ENCODE data around the gene OR51M1. TPM values are rescaled to one million over a fixed set of nuclear protein-coding genes. Genes with fewer than 3 reads are reported as not detected.

The OR51M1 gene
- polyA plus RNA-seq, 2 of the 4 experiments (the other 2 are of a cell fraction), result not detected

DNA sequence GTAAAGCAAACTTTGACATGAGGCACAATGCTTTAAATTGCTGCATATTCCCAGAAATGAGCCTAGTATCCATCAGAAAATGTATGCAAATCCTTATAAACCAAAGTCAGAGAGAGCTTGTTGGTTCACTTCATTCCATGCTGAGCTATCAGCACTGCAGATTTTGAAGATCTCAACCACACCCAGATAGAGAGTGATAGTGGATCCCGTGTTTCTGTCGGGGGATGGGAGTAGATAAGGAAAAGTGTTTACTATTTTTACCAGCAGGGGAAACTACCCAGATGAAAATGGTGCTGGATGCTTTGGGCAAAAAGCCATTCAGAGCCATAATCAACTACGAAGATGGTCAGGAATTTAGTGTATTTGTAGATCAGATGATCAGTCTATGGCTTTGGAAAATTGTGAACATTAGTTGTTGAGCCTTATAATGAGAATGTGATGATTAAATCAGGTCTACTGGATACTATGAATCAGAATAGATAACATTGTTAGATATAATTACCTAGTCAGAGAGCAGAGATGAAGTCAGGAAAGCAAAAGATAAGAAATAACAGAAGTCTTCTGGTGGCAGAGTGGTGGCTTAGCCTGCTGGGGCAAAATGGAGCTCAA lies 21.5 kb upstream of the OR51M1 start:
- Histone ChIP-seq H3K4me2 (no peak overlapping the region), H3K27ac (no peak overlapping the region), H3K4me1 (no peaks in the 10 kb centered on the region), H3K4me3 (no peak overlapping the region), H3K9me3 (no peaks in the 10 kb centered on the region)
- FAIRE-seq (no peak), DNase-seq (ENCODE audit: low read depth in 1 of 2, low spot score in 1 of 2) (no peak), ATAC-seq (no peak)
- ChIA-PET CTCF (no interaction called here), POLR2A (no interaction called here)
- no peak for TF ChIP-seq JUN (IDR thresholded peaks at IDR 0.05)
- TF ChIP-seq HOXA7 (CRISPR knock-in tag; IDR thresholded peaks at IDR 0.05), result no peak
- TF ChIP-seq, protein P1, sequence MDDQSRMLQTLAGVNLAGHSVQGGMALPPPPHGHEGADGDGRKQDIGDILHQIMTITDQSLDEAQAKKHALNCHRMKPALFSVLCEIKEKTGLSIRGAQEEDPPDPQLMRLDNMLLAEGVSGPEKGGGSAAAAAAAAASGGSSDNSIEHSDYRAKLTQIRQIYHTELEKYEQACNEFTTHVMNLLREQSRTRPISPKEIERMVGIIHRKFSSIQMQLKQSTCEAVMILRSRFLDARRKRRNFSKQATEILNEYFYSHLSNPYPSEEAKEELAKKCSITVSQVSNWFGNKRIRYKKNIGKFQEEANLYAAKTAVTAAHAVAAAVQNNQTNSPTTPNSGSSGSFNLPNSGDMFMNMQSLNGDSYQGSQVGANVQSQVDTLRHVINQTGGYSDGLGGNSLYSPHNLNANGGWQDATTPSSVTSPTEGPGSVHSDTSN (IDR thresholded peaks at IDR 0.05), result no peak
- TF ChIP-seq, protein P2, sequence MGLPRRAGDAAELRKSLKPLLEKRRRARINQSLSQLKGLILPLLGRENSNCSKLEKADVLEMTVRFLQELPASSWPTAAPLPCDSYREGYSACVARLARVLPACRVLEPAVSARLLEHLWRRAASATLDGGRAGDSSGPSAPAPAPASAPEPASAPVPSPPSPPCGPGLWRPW (IDR thresholded peaks at IDR 0.05), result no peak
- no peak for TF ChIP-seq RCOR1 (IDR thresholded peaks at IDR 0.05; ENCODE audit: low read depth, low read length)
- no peak for TF ChIP-seq SREBF2 (IDR thresholded peaks at IDR 0.05)
- TF ChIP-seq CBX2 (IDR thresholded peaks at IDR 0.05; ENCODE audit: borderline replicate concordance, low read depth), result no peak
- TF ChIP-seq, protein P3, sequence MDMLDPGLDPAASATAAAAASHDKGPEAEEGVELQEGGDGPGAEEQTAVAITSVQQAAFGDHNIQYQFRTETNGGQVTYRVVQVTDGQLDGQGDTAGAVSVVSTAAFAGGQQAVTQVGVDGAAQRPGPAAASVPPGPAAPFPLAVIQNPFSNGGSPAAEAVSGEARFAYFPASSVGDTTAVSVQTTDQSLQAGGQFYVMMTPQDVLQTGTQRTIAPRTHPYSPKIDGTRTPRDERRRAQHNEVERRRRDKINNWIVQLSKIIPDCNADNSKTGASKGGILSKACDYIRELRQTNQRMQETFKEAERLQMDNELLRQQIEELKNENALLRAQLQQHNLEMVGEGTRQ (IDR thresholded peaks at IDR 0.05), result no peak
- TF ChIP-seq, protein P4, sequence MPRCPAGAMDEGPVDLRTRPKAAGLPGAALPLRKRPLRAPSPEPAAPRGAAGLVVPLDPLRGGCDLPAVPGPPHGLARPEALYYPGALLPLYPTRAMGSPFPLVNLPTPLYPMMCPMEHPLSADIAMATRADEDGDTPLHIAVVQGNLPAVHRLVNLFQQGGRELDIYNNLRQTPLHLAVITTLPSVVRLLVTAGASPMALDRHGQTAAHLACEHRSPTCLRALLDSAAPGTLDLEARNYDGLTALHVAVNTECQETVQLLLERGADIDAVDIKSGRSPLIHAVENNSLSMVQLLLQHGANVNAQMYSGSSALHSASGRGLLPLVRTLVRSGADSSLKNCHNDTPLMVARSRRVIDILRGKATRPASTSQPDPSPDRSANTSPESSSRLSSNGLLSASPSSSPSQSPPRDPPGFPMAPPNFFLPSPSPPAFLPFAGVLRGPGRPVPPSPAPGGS (IDR thresholded peaks at IDR 0.05), result no peak
- TF ChIP-seq POLR2AphosphoS2 (conservative IDR thresholded peaks at IDR 0.05; ENCODE audit: low read length), result no peak
- 0% methylated on average over 3 of the region's 3 CpGs for WGBS (ENCODE audit: missing lambda C conversion rate)

DNA sequence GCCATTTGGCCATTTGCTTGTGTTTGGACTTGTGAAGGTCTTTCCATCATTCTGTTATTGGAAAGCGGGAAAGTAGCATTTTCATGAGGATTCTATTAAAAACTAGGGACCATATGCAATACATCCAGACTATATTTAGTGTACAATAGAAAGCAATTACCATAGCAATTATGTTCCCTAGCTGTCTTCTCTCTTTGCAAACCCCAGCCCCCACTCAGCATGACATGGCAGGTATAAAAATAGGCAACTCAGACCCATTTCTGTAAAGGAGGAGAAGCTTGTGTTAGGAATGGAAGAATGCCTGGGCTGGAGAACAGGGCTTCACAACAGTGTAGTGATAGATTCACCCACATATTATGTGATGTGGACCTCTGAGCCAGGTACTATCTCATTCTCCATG lies 19.9 kb upstream of the OR51M1 start:
- H3K4me3 ChIP-seq, result no peak overlapping the region
- FAIRE-seq, result no peak
- CTCF ChIA-PET, result interaction anchor here (0.6 to 0.8 kb wide), 3 partner anchors 17 to 812 kb away, joined by 3 read pairs; no protein-coding TSS in a partner anchor
- DNase-seq (ENCODE audit: low read depth in 1 of 2, low spot score in 1 of 2), result no peak
- no peak for ATAC-seq
- POLR2A ChIA-PET, result no interaction called here
- 15% methylated on average over 1 of the region's 1 CpG for WGBS (ENCODE audit: missing lambda C conversion rate)
- H3K27ac ChIP-seq, result no peak overlapping the region
- H3K4me1 ChIP-seq, result no peaks in the 10 kb centered on the region
- TF ChIP-seq MAZ (IDR thresholded peaks at IDR 0.05; ENCODE audit: borderline replicate concordance, low read depth, low read length), result no peak
- TF ChIP-seq JUN (IDR thresholded peaks at IDR 0.05), result no peak
- TF ChIP-seq FOSB (CRISPR knock-in tag; IDR thresholded peaks at IDR 0.05), result no peak
- no peak for TF ChIP-seq HOXB13 (CRISPR knock-in tag; IDR thresholded peaks at IDR 0.05; ENCODE audit: low read depth)
- TF ChIP-seq EHMT2 (IDR thresholded peaks at IDR 0.05; ENCODE audit: low read depth), result no peak
- TF ChIP-seq MYC (IDR thresholded peaks at IDR 0.05; ENCODE audit: borderline replicate concordance, low read length), result no peak
- TF ChIP-seq CEBPB (IDR thresholded peaks at IDR 0.05), result no peak
- TF ChIP-seq, protein P5, sequence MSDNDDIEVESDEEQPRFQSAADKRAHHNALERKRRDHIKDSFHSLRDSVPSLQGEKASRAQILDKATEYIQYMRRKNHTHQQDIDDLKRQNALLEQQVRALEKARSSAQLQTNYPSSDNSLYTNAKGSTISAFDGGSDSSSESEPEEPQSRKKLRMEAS (IDR thresholded peaks at IDR 0.05), result no peak
- no peak for TF ChIP-seq HOXA7 (CRISPR knock-in tag; IDR thresholded peaks at IDR 0.05)
- TF ChIP-seq, protein P6, sequence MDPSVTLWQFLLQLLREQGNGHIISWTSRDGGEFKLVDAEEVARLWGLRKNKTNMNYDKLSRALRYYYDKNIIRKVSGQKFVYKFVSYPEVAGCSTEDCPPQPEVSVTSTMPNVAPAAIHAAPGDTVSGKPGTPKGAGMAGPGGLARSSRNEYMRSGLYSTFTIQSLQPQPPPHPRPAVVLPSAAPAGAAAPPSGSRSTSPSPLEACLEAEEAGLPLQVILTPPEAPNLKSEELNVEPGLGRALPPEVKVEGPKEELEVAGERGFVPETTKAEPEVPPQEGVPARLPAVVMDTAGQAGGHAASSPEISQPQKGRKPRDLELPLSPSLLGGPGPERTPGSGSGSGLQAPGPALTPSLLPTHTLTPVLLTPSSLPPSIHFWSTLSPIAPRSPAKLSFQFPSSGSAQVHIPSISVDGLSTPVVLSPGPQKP (IDR thresholded peaks at IDR 0.05; ENCODE audit: low read depth, low read length), result no peak
- no peak for TF ChIP-seq ZNF302 (CRISPR knock-in tag; IDR thresholded peaks at IDR 0.05)
- TF ChIP-seq, protein P7, sequence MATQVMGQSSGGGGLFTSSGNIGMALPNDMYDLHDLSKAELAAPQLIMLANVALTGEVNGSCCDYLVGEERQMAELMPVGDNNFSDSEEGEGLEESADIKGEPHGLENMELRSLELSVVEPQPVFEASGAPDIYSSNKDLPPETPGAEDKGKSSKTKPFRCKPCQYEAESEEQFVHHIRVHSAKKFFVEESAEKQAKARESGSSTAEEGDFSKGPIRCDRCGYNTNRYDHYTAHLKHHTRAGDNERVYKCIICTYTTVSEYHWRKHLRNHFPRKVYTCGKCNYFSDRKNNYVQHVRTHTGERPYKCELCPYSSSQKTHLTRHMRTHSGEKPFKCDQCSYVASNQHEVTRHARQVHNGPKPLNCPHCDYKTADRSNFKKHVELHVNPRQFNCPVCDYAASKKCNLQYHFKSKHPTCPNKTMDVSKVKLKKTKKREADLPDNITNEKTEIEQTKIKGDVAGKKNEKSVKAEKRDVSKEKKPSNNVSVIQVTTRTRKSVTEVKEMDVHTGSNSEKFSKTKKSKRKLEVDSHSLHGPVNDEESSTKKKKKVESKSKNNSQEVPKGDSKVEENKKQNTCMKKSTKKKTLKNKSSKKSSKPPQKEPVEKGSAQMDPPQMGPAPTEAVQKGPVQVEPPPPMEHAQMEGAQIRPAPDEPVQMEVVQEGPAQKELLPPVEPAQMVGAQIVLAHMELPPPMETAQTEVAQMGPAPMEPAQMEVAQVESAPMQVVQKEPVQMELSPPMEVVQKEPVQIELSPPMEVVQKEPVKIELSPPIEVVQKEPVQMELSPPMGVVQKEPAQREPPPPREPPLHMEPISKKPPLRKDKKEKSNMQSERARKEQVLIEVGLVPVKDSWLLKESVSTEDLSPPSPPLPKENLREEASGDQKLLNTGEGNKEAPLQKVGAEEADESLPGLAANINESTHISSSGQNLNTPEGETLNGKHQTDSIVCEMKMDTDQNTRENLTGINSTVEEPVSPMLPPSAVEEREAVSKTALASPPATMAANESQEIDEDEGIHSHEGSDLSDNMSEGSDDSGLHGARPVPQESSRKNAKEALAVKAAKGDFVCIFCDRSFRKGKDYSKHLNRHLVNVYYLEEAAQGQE (IDR thresholded peaks at IDR 0.05), result no peak
- no peak for TF ChIP-seq PHF8 (IDR thresholded peaks at IDR 0.05; ENCODE audit: borderline replicate concordance, low read depth)
- TF ChIP-seq FOXS1 (CRISPR knock-in tag; IDR thresholded peaks at IDR 0.05), result no peak
- no peak for TF ChIP-seq ESRRA (IDR thresholded peaks at IDR 0.05; ENCODE audit: borderline replicate concordance, low read length)
- no peak for TF ChIP-seq ZSCAN20 (CRISPR knock-in tag; IDR thresholded peaks at IDR 0.05)
- no peak for TF ChIP-seq RNF2 (IDR thresholded peaks at IDR 0.05; ENCODE audit: borderline replicate concordance, low read depth)
- no peak overlapping the region for H3K4me2 ChIP-seq
- H3K9me3 ChIP-seq, result no peaks in the 10 kb centered on the region
